GM19351 (cell line): ENCODE results near the gene VSTM2B.

ENCODE experiments used
- ATAC-seq: cut with Tn5 transposase; IDR thresholded peaks from one replicate; pipeline ENCODE4 v1.9.1; 2021; ENCODE audit warnings: mild to moderate bottlenecking, moderate library complexity; ENCODE audit not compliant: unreplicated experiment

Gene VSTM2B

DNA sequence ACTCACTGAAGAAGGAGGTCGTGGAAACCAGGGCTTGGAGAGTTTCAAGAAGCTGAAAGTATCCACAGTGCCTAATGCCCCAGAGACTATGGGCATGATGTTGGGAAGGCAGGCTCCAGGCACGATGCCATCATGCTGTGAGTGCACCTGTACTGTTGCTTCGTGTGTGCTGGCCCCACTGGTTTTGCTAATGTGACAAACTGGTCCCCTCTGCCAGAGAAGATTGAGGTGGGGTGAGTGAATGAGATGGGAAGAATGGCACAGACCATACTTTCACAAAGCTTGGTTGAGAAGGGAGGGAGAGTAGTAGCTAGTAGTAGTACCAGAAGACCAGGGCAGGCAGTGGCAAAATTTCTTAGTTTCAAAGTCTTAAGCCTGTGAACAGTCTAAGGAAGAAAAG lies 61.3 kb downstream of the VSTM2B start:
- ATAC-seq = no peak

- ATAC-seq = peak; percentile 96
Measured at GRCh38 chr19:29587518-29587986, 61.8 kb downstream of the VSTM2B start.

GRCh38 chr19:29588095-29588494 lies 62.3 kb downstream of the VSTM2B start:
- no peak for ATAC-seq

GRCh38 chr19:29590278-29590677 lies 64.5 kb downstream of the VSTM2B start:
- ATAC-seq = no peak

DNA sequence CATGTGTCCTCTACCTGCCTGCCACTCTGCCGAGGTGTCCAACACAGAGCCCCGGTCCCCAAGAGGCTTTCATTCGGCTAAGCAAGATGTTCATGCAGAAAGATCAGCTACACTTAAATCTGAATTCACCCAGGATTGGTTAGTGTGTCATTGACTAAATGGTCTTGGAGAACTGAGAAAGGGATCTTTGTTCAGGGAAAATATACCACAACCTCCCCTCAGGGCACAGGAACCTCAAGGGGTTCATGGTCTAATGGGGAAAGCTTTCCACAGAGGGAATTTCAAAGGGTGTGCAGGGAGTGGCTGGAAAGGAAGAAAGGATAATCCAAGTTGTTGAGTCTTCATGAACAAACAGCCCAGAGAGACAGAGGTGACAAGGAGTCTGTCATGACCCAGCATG lies 65.9 kb downstream of the VSTM2B start:
- ATAC-seq = no peak

GRCh38 chr19:29593869-29594268 lies 68.1 kb downstream of the VSTM2B start:
- ATAC-seq = no peak

GRCh38 chr19:29596080-29596727 lies 70.4 kb downstream of the VSTM2B start:
- no peak for ATAC-seq

GRCh38 chr19:29596885-29597525 lies 71.2 kb downstream of the VSTM2B start:
- no peak for ATAC-seq

- ATAC-seq = no peak
Measured at GRCh38 chr19:29598036-29598435, 72.2 kb downstream of the VSTM2B start.

DNA sequence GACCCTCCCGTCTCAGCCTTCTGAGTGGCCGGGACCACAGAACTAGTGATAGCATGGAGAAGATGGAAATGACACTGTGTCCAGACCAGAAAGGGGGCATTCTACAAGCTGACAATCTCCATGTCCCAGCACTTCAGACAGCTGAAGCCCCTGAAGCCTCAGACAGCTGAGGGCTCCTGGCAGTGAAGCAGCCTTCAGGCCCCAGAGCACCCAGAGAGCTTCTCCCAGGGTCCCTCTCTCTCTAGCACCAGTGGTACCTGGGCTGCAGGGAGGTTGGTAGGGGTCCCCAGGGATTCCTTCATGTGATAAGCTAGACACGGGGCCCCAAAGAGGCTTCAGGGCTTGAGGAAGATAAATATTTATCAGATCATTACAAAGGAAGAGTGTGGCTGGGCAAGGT lies 72.7 kb downstream of the VSTM2B start:
- no peak for ATAC-seq

DNA sequence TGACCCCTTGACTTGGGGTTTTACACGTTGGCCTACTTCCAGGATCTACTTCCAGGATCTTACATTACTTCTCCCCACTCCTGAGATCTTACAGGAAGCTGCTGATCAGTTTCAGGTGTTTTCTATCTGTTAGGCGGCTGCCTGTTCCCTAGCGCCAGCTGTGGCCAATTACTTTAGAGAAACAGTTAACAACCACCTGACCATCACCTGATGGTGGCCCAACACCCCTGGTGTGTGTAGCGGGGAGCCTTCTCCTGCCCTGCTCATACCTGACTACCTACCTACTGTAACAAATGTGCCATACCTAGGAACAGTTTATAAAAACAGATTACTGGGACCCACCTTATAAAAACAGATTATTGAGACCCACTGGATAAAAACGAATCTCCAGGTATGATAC lies 77.5 kb downstream of the VSTM2B start:
- ATAC-seq = no peak

GRCh38 chr19:29605653-29606419 lies 80.0 kb downstream of the VSTM2B start, which contains the start of gene POP4:
TSS of gene POP4 (plus strand) at chr19:29606283. CDS start at chr19:29606319, 36 bp downstream.
- ATAC-seq = peak; percentile 49

GRCh38 chr19:29606420-29606747 lies 80.6 kb downstream of the VSTM2B start:
- ATAC-seq = peak; percentile 19

DNA sequence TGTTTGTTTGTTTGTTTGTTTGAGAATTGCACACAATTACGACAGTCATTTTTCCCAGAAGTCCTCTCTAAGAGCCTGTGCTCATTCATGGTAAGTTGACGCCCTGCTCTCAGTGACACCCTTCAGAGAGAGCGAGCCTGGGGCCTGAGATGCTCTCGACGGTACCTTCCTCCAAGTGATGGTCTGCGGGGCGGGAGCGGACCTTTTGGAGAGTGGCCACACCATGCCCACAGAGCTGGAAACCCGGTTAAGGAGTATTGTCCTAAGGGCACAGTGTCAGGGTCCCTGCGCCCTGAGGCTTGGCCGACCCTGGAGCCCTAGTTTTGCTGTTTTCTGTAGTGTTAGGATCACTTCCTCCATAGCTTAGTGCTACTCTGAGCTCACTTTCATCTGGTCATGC lies 83.8 kb downstream of the VSTM2B start:
- ATAC-seq = no peak

DNA sequence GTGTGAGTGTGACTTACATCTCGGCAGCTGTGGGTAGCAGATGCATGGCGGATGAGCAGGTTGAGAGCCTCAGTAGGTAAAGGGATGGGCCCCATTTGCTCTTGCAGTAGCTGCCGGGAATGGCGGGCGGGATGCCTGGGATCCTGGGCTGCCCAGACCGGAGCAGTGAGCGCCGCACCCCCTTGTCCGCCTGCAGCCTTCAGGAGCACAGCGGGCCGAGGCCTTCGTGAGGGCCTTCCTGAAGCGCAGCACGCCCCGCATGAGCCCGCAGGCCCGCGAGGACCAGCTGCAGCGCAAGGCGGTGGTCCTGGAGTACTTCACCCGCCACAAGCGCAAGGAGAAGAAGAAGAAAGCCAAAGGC lies 84.4 kb downstream of the VSTM2B start:
- no peak for ATAC-seq

DNA sequence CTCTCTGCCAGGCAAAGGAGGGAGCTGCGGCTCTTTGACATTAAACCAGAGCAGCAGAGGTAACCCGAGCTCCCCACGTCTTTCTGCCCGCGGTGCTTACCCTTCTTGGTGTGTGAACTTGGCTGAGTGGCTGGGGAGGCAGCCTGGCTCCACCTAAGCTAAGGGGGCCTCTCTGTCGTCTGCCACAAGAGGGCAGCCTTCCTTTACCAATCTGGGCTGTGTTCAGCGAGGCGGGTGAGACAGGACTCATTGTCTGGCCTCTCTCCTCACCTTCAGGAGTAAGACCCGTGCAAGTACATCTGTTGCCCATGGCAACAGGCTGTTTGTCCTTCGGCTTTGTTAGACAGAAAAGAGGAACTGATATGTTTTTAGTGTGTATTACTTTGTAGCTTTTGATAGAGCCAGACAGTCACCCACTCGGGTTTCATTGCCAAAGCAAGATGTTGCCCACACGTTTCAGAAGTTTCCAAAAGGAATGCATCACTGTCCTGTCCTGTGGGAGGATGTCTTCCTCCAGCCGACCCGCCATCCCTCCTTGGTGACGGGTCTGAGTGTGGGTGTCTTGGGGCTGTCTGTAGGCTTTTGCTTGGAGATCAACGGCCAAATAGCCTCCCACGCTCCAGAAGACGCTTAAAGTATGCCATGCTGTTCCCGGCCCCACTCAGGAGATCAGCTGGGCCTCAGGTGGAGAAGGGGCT lies 84.9 kb downstream of the VSTM2B start:
- ATAC-seq = peak; percentile 82

DNA sequence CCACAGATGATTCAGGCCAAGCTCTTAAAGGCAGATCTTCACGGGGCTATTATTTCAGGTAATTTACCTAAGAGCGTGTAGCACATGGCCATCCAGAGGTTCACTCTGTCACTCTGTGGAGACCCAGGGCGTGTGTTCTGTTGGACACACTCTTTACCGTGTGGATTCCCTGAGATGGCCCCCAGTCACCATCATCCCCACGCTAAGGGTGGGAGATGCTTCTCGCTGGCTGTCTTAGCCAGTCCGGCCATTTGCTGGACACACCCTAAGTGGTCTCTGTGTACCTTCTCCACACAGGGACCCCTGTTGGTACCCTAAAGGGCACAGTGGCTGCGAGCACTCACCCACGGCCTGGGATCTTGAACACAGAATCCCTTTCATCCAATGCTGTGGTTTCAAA lies 86.3 kb downstream of the VSTM2B start:
- ATAC-seq = no peak

DNA sequence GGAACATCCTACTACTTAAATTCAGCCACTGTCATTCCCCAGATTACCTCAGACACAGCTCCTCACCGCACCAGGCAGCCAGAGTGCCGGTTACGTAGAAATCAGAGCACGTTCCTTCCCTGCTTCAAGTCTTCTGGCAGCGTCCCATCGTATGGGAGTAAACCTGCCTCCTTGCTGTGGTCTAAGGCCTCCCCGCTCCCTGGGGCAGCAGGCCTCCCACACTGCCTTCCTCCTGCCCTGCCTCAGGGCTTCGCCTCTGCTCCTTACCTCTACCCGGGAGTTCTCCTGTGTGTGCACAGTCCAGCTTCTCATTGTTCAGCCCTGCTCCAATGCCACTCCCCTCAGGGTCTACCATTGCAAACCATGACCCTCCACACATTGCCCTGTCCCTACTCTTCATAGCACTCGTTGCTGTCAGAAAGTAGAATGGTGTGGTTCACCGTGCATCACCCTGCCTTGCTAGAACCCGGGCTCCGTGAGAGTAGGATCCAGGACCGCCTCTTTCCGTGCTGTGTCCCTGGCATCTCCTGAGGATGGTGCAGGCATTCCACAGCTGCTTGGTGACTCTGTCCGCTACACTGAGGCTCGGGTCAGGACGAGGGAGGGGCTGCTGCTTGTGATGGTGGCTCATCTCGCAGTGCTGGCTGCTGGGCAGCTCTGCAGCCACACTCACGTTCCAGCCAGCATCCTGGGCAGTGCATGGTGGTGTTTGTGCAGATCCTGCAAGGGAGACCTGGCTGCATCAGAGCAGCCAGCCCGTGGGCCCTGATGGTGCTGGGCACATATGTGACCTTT lies 87.2 kb downstream of the VSTM2B start:
- ATAC-seq = no peak

DNA sequence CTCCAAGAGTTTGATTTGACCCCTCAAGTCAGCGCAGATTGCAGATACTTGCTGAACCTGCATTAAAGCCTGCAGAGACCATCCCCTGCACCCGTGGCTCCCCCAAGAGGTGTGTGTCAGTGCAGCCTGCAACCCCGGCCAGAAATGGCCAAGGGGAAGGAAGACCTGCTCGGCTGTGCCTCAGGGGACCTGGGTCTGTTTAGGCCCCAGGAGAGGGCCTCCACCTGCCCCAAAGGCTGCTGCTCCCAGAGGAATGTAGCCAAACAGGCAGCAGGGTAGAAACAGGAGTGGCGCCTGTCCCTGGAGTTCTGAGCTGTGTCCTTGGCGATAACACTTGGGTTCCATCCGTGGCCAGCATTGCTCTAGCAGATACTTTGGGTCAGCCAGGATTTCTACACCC lies 88.3 kb downstream of the VSTM2B start:
- ATAC-seq = no peak
